ENCODE data around the gene CCDC149.
A peak's percentile ranks its signal among the peaks of the same experiment; 100 is the strongest.
"Not testable (repeated sequence)": the region's sequence is repeated elsewhere in the genome, so short reads cannot be mapped to it uniquely, and the experiment has no call there.

Gene CCDC149

DNA sequence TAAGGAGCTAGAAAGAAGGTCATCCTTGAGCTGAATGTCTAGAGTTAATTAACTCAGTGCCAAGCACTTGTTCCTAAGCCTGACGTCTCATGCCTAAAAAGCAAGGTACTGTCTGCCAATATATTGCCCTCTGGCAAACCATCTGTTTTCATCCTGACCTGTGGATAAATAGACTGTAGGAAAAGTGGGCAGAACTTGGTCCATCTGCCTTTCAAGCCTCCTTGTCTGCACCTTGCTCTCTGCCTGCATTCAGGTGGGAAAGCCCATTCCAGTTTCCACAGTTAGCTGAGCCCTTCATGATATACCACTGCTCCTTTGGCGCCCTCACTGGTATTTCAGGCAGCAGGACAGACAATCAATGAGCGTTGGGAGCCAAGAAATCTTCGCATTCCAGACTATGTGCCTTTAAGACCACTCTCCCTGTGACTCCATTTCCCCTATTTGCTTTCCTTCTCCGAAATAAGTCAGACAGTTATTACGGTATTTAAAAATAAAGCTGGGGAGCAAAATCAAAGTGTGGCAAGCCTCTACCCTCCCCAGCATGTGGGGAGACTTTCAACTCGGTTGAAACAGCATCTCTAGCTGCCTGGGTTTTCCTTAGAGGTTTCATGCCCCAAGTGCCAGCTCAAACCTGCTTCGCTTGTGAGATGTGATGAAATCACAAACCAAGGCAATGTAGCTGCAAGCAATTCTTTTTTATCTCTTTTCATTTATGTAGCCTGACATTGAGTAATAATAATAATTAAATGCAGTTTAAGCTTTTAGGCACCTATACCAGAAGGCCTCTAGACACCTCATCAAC lies 2.5 kb upstream of the CCDC149 start:
- DNase-seq: peak; percentile 32

GRCh38 chr4:24914460-24914859 lies 1.6 kb upstream of the CCDC149 start:
- DNase-seq: no peak

- DNase-seq: peak; percentile 74
Measured at GRCh38 chr4:24913119-24913485, 260 bp upstream of the CCDC149 start.

DNA sequence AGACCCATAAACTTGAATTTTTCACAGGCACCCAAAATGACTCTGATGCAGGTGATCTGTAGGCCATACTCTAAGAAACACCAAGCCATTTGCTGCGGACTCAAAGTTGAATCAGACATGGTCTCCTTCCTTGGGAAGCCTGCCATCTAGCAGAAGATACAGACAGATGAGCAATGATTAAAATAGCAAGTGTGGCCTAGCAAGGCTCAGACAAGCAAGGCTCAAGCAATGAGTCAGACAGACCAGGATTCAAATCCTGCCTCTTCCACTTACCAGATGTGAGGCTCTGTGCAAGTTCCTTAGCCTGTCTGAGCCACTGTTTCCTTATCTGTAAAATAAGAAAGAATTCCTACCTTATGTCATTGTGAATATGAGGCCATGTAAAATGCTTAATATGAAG lies 2.3 kb downstream of the CCDC149 start:
- no peak for DNase-seq

GRCh38 chr4:24909606-24910005 lies 3.2 kb downstream of the CCDC149 start:
- not testable (repeated sequence) for DNase-seq

DNA sequence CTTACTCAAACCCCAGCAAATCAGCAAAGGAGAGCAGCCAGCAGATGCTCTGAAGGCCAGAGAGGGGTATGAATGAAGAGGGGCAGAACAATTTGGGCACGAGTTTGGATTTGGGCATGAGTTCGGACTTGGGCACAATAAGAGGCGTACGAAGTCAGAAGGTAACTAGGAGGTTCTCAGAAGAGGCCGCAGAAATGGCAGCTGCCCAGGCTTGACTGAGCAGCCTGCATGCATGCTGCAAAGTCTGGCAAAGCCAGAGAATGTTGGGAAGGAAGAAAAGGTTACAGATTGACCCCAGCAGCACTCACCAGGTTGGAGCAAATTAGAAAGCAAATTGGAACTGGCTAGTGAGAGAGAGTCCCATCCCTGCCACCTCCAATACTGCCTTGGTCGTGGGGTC lies 15.2 kb downstream of the CCDC149 start:
- DNase-seq: no peak

- no peak for DNase-seq
Measured at GRCh38 chr4:24896977-24897376, 15.9 kb downstream of the CCDC149 start.

- no peak for DNase-seq
Measured at GRCh38 chr4:24896056-24896455, 16.8 kb downstream of the CCDC149 start.

- no peak for DNase-seq
Measured at GRCh38 chr4:24895461-24895860, 17.4 kb downstream of the CCDC149 start.

DNA sequence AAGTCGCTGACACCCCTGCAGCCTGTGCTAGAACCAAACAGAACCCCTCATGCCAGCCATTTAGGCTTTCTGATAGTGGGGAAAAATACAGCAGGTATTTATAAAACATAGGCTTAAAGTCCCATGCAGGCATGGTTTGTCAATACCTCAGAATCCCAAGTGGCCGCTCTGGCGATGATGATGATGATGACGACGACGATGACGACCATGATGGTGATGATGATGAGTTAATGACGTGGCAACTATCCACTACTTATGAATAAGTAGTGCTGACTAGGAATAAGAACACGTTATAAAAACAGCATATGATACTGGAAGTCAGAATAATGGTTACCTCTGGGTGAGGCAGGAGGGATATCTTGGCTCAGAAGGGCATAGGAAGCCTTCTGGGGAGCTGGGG lies 18.0 kb downstream of the CCDC149 start:
- DNase-seq: no peak

DNA sequence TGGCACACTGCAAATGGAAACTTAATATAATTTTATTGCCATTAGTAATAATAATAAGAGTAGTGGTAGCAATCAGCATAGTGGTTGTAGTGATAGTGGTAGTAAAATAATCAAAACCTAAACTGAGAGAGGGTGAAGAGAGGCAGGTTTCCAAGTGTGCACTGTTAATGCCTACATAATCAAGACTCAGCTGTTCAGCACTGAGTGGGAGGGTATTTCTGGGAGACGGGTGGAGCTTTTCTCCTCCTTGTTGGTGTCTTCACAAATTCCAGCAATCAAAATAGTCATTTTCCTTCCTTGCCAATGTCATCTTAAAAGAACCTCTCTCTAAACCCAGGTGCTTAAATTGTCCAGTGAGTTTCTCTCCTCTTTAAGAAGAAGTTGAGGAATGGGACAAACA lies 18.6 kb downstream of the CCDC149 start:
- DNase-seq: no peak

DNA sequence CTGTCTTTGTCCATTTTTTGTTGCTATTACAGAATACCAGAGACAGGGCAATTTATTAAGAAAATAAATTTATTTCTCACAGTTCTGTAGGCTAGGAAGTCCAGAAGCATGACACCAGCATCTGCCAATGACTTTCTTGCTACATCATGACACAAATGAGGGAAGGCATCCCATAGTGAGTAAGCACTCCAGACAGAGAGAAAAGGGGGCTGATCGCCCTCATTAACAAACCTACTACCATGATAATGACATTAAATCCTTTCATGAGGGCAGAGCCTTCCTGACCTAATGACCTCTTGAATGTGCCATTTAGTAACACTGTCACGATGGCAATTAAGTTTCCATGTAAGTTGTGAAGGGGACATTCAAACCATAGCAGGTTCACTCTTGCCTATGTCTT lies 20.1 kb downstream of the CCDC149 start:
- DNase-seq: peak; percentile 23

DNA sequence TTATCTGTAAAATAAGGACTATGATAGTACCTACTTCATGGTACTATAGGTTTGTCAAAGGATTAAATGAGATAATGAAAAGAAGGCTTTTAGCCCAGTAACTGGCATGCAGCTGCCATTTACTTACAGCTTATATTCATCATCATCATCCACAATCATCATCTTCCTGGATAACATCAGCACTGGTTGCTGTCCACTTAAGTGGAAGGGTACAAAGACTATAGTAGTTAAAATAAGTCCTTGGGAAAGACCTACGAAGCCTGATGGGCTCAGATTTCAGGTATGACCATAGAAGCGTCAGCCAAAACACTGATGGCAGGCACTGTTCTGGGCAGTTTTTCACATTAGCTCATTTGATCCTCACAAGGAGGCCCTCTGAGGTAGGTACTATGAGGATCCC lies 20.6 kb downstream of the CCDC149 start:
- no peak for DNase-seq

GRCh38 chr4:24890561-24891126 lies 22.2 kb downstream of the CCDC149 start:
- no peak for DNase-seq

DNA sequence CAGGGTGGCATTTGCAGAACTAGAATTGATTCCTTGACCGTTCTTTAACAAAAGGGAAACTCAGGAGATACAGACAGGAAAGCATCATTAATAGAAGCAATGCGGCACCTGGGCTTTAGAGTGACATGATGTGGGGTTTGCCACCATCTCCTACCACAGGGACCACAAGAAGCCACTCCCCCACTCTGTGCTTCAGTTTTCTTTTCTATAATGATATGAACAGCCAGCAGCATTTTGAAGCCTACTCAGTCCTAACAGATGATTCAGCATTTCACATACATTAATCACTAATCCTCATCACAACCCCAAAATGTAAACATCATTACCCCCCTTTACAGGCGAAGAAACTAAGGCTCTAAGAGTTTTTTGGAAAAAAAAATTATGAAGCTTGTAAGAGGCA lies 22.9 kb downstream of the CCDC149 start:
- DNase-seq: no peak

- no peak for DNase-seq
Measured at GRCh38 chr4:24888475-24889344, 24.1 kb downstream of the CCDC149 start.

DNA sequence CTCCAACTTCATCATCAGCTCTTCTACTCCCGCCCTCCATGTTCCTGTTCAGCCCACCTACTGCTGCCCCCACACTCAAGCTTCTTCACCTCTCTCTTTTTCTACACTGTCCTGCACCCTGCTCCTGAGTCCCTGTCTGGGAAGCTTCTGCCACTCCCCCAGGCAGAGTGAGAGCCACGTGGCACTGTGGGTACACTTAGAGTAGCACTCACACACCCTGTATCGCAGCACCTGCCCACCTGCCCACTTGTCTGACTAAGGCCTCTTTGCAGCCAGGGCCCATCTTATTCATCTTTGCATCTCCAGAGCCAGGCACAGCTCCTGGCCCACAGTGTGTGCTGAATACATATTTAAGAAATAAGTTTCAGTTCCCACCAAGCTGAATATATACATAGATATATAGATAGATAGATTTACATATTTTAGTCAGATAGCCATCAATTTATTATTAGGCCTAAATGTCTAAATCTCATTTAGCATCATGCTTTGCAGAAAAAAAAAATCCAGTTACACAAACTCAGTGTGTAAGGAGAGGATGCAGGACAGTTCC lies 24.9 kb downstream of the CCDC149 start:
- no peak for DNase-seq

DNA sequence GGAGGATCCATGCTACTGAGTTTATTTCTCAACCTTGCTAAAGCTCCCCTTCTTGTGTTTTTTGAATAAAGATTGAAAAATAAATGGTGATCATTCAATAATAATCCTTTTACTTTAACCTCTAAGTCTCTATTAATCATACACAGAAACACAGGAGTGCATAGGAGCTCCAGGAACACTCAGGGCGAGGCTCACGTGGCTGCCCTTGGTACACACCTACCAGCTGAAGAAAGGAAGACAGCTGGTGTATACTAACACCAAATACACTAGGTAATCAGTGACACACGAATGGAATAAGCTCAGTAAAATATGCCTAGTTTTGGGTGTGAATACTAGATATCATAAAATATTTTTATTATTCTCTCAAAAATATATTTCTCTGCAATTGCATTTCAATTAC lies 26.2 kb downstream of the CCDC149 start:
- no peak for DNase-seq

GRCh38 chr4:24885342-24885741 lies 27.5 kb downstream of the CCDC149 start:
- peak; percentile 12 for DNase-seq

DNA sequence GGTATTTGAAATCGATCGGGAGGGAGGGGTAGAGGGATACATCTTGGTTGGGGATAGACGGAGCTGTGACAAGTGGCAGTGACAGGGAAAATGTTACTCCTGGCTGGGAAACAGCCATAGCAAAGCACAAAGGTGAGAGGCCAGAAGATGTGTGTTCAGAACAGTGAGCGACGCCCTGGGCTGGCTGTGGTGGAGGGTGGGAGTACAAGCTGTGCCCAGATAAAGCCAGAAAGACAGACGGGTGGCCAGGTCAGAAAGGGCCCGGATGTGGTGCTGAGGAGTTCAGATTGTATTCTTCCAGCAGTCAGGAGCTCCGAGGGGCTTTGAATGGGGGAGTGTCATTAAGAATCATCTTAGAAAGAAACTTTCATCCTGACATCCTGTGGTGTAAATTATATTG lies 27.9 kb downstream of the CCDC149 start:
- DNase-seq: peak; percentile 14

DNA sequence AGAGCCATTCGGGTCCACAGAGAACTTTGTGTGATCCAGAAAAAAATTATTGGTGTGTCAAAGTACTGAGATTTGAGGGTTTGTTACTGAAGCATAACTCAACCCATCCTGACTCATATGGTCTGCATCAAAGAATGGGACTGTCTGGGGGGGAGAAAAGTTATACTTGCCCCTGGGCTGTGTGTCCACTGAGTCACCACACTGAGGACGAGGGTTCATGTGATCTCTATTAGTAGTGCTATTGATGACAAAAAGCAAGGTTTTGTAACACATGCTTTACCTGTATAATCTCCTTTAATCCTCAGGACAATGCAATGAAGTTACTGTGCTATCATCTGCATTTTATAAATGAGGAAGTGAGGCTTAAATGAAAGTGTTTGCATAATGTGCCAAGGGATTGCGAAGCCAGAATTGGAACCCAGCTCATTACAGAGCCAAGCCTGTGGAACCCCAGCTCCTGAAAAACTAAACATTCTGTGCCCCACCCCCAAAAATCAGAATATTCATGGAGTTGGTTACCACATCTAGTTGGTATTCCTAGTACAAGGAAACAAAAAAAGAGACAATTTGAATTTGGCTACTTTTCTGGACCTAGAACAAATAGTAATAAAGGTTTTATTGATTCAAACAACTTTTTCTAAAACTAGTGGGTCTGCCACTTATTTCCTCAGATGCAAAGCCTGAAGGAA lies 31.2 kb downstream of the CCDC149 start:
- DNase-seq: no peak

DNA sequence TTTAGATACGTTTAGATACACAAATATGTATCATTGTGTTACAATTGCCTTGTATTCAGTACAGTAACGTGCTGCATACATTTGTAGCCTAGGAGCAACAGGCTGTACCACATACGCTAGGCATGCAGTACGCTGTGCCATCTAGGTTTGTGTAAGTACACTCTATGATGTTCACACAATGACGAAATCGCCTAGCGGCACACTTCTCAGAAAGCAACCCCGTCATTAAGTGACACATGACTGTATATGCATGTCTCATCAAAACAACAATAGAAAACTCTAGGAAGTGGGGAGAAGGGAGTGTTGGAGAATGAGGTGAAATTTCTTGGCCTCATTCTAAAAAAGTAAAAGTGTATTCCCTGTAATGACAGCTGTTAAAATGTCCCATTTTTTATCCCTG lies 32.7 kb downstream of the CCDC149 start:
- no peak for DNase-seq

GRCh38 chr4:24878636-24879016 lies 34.2 kb downstream of the CCDC149 start:
- no peak for DNase-seq

Data from eye (tissue), 1 donor.